Right kidney (tissue), 1 donor: ENCODE measurements around the gene SEMA6B.
"Not testable (repeated sequence)": the region's sequence is repeated elsewhere in the genome, so short reads cannot be mapped to it uniquely, and the experiment has no call there.

Experiments used
- DNase-seq: peaks from one replicate; pipeline ENCODE4 v3.0.0-alpha.2; 2016

SEMA6B gene

DNA sequence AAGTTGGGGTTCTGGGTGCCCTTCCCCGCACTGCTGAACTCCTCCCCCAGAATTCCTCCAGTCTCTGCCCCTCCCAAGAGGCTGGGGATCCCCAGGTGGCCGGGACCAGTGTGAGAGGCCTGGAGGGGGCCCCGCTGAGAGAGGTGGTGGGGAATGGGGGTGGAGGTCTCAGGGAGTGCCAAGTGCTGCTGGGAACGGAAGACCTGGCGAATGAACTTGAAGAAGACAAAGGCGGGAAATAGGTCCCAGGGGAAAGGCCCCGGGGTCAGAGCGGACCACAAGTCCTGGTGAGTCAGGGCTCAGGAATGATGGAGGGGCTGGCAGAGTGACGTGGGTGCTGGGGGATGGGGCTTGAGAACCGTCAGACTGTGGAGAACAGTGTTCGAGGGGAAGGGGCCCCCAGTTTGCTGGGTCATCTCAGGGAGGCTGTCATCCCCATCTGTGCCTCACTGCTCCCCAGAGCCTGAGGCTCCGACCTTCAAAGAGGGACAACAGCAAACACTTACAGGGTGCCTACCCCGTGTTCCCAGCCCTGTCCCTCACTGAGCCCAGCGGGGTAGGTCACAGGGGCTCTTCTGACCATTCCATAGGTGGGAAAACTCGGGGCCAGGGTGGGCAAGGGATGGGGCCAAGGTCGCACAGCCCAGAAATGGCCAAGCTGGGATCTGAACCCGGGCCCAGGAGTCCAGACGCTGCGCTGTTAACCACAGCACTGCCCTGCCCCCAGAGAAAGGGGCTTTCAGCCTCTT, 16.0 kb upstream of the SEMA6B start:
- no peak for DNase-seq

DNA sequence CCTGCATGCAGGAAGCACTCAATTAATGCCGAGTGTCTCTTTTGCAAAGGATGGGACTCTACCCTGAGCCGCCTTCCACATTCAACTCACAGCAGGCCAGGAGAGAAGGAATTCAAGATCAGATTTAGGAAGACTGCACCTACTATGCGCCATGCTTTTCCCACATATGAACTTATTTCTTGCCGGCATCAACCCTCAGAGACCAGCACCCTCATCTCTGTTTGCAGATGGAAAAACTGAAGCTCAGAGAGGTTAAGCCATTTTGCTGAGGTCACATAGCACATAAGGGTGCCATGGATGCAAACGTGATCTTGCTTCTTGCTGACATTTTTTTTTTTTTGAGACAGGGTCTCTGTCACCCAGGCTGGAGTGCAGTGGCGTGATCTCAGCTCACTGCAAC, 14.2 kb upstream of the SEMA6B start:
- DNase-seq, result no peak

DNA sequence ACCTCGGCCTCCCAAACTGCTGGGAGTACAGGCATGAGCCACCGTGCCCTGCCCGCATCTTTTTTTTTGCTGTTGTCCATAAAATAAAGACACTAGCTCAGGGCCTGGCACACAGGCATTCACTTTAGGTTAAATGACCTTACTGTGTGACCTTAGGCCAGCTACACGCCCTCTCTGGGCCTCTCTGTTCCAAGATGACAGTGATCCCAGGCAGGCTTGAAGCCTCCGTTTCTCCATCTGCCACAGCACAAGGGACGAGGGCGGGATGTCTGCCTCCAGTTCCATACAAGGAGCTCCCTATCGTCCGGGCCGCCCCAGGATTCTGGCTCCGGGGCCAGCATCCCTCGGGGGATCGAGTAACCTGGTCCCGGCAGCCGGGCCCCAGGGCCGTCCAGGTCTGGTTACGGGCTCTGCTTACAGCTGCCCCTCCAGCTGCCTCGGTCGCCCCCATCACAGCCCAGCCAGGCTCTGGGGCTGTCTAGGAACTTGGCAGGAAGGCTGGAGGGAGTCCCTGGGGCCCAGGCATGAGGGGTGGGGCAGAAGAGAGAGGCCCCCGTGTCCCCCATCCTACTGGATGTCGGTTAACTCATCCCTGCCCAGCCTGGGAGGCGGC, 11.9 kb upstream of the SEMA6B start:
- DNase-seq, result no peak

DNA sequence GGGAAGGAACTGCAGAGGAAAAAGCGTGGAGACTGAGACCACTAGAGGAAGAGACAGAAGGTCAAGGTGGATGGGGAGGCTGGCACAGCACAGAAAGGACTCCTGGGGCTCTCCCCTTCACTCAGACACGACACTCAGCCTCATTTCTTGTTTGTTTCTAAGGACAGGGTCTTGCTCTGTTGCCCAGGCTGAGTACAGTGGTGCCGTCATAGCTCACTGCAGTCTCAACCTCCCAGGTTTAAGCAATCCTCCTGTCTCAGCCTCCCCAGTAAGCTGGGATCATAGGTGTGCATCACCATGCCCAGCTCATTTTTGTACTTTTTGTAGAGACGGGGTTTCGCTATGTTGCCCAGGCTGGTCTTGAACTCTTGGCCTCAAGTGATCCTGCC, 11.4 kb upstream of the SEMA6B start:
- no peak for DNase-seq

DNA sequence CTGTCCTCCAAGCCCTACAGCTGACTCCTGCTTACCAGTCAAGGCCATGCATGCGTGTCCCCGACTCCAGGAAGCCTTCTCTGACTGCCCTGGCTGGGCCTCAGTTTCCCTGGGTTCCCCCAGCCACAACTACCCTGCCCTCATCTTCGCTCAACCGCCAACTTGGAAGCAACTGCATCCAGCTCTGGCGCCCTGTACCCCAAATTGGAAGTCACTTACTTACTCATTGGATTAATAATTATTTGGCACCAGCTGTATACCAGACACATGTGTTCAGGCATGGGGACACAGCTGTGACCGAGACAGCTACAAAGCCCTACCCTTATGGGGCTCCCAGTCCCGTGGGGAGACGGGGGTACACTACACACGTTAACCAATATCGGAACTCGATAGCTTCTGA, 10.9 kb upstream of the SEMA6B start:
- no peak for DNase-seq

DNA sequence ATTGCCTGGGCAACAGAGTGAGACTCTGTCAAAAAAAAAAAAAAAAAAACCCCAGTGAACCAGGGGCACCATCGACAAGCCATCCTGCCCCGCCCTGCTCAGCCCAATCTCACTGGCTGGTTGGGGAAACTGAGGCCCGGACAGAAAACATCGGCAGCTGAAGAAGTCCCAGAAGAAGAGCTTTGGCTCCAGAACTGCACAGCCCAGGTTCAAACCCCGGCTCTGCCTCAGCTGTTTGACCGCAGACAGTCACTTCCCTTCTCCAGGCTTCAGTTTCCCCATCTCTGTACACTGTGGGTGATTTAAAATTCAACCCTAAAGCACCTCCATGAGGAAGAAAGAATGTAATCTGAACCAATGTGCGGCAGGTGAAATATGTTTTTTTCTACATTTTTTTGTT, 9.4 kb upstream of the SEMA6B start:
- DNase-seq, result no peak

DNA sequence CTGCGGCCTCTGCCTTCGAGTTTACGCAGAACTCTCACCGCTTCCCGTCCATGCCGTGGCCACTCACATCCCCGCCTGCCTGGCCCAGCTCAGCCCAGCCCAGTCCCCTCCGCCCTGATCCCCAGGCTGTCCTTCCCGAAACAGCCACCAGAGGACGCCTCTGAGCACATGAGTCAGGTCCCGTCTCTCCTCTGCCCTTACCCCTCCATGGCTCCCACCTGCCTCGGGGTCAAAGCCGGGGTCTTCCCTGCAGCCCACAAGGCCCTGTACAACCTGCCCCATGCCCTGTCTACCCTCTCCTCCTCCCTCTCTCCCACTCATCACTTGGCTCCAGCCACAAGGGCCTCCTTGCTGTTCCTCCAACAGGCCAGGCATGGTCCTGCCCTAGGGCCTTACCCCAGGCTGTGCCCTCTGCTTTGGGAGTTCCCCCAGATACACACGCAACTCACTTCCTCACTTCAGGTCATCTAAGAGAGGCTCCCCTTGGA, 8.1 kb upstream of the SEMA6B start:
- no peak for DNase-seq

DNA sequence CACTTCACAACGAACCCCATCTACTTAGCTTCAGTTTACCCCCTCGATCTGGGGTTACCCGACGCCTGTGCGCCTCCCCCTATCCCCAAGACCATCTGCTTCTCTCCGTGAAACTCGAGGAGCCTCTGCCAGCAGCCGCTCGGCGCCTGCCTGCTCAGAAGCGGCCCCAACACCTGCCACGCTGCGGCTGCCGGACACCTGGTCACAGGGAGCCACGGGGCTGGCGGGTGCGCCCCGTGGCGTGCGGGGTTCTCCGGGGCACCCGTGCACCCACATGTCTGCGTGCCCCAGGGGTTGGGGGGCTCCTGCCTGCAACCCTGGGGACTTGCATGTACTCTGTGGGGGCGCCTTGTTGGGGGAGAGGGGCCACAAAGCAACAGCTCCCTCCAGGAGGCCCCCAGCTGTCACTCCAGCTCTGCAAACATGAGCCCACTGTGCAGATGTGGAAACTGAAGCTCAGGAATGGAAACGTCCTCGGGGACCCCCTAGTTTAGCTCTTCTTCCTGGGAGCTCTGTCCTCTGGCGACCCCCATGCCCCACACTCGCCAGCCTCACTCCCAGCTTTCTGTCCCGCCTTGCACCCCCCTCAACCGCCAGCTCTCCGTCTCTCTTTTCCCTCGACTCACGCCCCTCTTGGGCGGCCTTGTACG, 7.0 kb upstream of the SEMA6B start:
- no peak for DNase-seq

DNA sequence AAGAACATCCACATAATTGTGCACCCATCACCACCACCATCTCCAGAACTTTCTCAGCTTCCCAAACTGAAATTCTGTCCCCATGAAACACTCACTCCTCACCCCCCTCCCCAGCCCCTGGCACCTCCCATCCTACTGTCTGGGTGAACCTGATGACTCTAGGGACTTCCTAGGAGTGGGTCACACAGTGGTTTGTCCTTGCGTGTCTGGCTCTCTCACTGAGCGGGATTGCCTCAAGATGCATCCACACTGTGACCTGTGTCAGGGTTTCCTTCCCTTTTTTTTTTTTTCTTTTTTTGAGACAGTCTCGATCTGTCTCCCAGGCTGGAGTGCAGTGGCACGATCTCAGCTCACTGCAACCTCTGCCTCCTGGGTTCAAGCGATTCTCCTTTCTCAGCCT, 4.1 kb upstream of the SEMA6B start:
- DNase-seq, result not testable (repeated sequence)

DNA sequence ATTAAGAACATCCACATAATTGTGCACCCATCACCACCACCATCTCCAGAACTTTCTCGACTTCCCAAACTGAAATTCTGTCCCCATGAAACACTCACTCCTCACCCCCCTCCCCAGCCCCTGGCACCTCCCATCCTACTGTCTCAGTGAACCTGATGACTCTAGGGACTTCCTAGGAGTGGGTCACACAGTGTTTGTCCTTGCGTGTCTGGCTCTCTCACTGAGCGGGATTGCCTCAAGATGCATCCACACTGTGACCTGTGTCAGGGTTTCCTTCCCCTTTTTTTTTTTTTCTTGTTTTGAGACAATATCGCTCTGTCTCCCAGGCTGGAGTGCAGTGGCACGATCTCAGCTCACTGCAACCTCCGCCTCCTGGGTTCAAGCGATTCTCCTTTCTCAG, 2.6 kb upstream of the SEMA6B start:
- not testable (repeated sequence) for DNase-seq

DNA sequence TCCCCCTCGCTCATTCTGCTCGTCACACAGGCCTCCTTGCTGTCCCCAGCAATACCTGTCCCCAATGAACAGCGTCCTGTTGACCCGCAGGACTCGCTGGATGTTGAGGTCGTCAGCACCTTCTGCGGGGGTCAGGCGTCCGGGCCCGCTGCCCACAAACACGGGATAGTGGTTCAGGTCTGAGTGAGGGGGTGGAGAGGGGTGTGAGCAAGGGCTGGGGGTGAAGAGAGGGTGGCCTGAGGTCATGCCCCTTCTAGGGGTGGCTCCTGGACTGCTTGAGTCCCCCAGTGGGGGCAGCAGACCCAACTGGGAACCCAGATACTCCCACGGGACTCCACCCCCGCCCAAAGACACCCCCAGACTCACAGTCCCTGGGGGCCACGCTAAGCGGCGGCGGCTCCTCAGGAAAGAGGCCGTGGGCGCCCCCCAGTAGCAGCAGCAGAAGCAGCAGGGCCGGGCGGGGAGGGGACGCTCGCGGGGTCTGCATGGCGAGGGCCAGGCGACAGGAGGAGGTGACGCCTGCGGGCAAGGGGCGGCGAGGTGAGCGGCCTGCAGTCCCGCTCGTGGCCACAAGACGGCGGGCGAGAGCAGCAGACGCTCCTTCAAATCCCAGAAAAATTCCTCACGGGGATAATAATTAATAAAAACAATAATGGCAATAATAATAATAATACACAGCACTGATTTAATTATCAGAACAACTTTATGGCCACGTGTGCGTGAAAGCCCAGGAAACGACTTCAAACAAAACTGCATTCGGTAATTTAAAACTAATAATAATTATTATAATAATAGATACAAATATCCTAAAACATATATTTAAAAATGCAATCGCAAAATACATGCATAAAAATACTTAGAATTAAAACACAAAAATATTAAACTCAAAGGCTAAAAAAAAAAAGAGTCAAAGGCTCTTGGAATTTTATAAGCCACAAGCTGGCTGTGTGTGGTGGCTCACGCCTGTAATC, 1.2 kb downstream of the SEMA6B start:
- no peak for DNase-seq

DNA sequence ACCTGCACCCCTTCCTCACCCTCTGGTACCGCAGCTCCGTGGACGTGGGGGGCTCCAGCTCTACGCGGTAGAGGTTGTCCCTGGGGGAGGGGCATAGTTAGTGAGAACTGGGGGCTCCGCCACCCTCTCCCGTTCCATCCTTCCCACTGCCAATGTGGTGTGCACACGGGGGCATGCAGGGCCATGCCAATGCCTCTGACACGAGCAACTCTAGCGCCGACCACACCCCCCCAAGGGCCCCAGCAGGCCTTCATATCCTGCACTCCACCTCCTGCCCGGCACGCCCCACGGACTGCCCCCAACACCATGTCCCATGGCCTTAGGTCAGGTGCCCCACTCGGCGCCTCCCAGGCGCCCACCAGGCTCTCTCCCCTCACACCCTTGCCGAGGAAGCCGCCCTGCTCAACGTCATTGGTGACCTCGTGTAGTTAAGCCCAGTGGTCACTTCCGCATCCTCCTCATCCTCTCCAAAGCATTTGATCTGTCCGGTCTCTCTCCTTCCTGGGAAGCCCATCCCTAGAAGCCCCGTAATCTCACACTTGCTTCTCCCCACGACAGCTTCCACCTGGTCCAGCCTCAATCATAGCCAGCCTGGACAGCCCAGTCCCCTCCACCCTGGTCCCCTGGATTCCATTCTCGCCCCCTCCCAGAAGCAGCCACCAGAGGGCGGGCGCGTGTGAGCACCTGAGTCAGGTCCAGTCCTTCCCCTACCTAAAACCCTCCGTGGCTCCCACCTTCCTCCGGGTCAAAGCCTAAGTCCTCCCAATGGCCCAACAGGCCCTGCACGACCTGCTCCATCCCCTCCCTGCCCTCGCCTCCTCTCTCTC, 2.1 kb downstream of the SEMA6B start:
- no peak for DNase-seq

DNA sequence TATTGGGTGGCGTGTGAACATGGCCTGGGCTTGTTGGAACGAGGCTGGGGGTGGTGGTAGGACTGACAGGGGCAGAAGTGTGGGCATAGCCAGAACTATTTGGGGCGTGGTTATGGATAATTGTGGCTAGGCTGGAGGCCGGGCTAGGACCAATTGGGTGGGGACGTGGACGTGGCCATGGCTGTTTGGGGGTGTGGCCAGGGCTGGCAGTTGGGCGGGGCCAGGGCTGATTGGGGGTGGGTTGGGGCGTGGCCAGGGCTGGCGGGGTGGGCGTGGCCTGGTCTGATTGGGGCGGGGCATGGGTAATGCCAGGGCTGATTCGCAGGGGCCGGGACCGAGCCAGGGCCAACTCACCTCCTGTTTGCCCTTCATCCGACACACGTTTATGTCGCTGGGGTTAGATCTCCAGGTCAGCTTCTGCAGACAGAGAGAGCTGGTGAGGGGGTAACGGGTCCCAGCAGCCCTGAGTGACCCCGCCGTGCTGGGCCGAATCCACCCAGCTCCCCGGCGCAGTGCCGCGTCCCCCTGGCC, 2.8 kb downstream of the SEMA6B start:
- no peak for DNase-seq

DNA sequence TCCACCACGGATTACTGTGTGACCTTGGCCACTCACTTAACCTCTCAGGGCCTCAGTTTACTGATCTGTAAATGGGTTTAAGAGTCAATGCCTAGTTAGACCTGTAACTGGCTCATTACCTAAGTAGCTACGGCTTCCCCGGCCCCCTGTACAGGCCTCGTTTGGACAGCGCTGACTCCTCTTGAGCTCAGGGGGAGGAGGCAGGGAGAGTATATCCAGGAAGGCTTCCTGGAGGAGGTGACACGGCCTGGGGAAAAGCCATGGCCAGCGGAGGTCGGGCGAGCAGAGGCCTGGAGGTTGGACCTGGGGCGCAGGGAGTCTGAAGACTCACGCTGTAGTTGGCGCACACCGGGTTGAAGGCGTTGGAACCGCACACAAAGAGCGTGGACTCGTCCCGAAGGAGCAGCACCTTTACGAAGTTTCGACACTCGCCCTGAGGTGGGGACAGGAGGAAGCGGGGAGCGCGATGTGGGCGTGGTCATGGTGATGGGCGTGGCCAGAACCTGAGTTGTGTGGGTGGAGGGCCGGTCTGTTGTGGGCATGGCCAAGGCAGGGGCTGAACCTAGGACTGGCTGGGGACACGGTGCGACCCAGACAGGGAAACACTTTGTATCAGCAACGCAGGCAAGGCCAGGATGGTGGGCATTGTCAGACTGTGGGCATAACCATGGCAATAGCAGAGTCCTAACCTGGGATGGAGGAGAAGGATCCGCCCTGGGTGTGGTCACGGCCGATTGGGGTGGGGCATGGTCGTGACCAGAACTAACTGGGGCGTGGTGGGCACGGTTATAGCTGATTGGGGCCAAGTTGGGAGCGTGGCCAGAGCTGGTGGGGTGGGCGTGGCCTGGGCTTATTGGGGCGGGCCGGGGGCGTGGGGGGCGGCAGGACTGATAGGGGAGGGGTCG, 3.6 kb downstream of the SEMA6B start:
- no peak for DNase-seq

DNA sequence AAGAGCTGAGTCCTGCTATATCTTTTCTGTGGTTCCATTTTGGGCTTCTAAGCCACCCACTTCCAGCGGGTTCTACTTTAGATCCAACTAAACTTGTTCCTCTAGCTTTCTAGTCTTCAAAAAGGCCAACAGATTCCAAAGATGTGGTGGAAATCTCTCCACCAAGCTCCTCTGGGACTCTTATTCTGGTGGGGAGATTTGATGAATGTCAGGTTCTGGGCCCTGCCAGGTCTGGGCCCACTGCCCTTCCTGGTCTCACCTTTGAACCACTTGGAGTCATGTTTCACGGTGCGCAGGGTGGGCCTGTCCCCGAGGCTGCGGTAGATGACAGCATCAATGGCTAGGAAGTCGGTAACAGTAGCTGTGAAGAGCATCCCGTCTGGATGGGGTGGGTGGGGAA, 4.8 kb downstream of the SEMA6B start:
- DNase-seq, result no peak

DNA sequence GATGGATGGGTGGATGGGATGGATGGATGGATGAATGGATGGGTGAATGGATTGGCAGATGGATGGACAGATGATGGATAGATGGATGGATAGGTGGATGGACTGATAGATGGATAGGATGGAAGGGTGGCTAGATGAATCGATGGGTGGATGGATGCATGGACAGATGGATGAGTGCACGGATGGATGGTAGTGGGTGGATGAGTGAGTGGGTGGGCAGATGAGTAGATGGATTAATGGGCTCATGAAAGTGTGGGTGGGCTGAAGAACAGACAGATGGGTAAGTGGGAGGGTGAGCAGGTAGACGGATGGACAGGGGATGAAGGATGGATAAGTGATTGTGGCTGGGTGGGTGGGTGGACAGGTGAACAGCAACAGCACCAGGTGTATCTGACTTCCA, 5.7 kb downstream of the SEMA6B start:
- DNase-seq, result no peak

DNA sequence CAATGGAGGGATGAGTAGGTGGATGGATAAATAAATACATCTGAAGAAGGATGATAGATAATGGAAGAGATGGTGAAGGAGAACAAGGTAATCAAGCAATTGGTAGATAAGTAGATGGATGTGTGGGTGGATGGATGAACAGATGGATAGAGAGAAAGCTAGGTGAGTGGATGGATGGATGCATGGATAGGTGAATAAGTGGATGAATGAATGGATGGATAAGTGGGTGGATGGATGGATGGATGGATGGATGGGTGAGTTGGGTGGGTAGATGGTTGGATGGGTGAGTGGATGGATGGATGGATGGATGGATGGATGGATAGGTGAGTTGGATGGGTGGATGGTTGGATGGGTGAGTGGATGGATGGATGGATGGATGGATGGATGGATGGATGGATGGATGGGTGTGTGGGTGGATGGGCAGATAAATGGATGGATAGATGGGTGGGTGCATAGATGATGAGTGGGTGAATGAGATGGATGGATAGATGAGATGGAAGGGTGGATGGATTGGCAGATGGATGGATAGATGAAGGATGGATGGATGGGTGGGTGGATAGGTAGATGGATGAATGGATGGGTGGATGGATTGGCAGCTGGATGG, 6.3 kb downstream of the SEMA6B start:
- no peak for DNase-seq

DNA sequence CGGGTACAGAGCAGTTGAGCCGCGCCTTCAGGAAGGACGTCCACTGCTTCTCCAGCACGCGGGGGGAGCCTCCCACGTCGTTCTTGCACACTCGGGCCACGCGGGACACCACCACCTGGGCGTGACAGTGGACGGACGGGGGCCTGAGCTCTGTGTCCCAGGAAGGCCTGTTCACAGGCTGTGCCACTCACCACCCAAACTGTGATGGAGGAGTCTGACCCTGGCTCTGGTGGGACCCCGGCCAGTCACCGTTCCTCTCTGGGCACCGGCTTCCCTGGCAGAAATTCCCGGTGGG, 7.0 kb downstream of the SEMA6B start:
- DNase-seq, result no peak

DNA sequence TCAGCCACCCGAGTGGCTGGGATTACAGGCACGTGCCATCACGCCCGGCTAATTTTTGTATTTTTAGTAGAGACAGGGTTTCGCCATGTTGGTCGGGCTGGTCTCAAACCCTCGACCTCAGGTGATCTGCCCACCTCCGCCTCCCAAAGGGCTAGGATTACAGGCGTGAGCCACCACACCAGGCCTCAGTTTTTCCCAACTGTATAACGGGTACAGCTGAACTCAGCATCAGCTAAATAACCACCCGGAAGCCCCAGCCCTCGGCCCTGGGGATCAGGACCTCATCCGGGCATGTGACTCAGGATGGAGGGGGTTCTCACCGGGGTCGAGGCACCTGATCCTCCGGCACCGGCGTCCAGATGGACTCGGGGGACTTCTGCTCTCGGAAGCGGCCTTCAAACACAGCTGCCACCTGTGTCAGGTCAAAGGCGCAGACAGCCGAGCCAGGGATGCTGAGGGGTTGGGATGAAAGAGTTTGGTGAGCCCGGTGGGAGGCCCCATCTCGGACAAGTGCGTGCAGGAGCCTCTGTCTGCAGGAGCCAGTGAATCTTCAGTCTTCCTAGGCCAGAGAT, 8.9 kb downstream of the SEMA6B start:
- DNase-seq, result no peak

DNA sequence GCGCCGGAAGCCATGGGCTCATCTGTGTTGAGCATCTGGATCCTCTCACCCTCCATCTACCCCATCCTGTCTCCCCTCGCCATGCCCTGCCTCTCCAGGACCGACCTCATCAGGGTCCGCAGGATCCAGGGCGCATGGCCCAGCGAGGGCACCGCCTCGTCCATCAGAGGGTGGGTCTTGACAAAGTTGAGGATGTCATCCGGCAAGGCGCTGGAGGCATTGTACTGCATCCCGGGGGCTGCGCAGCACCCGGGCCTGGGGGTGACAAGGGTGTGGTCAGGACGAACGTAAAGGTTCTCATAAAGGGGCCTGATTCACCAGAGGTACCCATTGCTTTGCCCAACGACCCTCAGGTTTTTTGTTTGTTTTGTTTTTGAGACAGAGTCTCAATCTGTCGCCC, 9.5 kb downstream of the SEMA6B start:
- DNase-seq, result no peak
